Measurements from ENCODE around the gene GALNTL6.

DNA sequence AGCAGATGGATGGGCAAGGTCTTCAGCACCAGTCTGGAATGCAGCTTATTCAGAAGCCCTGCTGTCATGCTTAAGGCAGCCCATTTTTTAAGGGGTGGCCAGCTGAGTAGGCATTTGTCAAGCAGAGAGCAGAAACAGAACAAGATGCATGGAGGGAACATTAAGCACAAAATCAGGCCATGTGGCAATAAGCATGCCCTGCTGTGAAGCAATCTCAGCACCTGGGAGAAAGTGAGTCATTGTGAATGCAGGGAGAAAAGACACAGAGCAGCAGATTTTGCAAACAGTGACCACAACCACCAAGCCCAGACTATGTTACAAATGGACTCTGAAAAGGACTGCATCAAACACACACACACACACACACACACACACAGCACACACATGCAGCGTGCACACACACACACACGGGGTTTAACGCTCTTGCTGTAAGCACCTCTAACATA lies 1261.3 kb downstream of the GALNTL6 start:
- TF ChIP-seq EZH2phosphoT487 (IDR thresholded peaks at IDR 0.05; ENCODE audit: insufficient read depth, low read depth) (no peak), EZH2 (IDR thresholded peaks at IDR 0.05; ENCODE audit: insufficient read depth, poor library complexity, severe bottlenecking) (no peak)
